Right lobe of liver (tissue), 6 donors: ENCODE results near the gene MRPL36. TPM values are rescaled to one million over a fixed set of nuclear protein-coding genes. Genes with fewer than 3 reads are reported as not detected.
A peak's percentile ranks its signal among the peaks of the same experiment; 100 is the strongest.

Source experiments
- ATAC-seq, 4 donors: fragments of 200-7000 bp; cut with Tn5 transposase; one replicate each; pipeline ENCODE4 v1.9.1; 2020; ENCODE audit warnings: mild to moderate bottlenecking in 4 of 4, moderate library complexity in 4 of 4
- DNase-seq, 3 donors: peaks; one replicate each; pipeline ENCODE4 v3.0.0-alpha.2; 2020
- H3K27ac ChIP-seq, 3 donors: fragments of 200-600 bp; one replicate each; pipeline ENCODE4 v1.8.0; 2022
- H3K27me3 ChIP-seq, 2 donors: fragments of 200-600 bp; one replicate each; pipeline ENCODE4 v1.8.0; 2022
- H3K36me3 ChIP-seq, 4 donors: fragments of 200-600 bp; sonication (generic) in 1 of 4; one replicate each; pipeline versions ENCODE4 v1.5.1 to v1.8.0; 2017 to 2022; ENCODE audit warnings: control low read depth in 1 of 4
- H3K4me1 ChIP-seq, 4 donors: fragments of 200-600 bp; sonication (generic) in 1 of 4; one replicate each; pipeline versions ENCODE4 v1.5.1 to v1.8.0; 2017 to 2022; ENCODE audit warnings: control low read depth in 1 of 4
- H3K4me3 ChIP-seq, 3 donors: fragments of 200-600 bp; one replicate each; pipeline ENCODE4 v1.8.0; 2022
- H3K9me3 ChIP-seq, 4 donors: fragments of 200-600 bp; sonication (generic) in 1 of 4; one replicate each; pipeline versions ENCODE4 v1.5.1 to v1.8.0; 2017 to 2022; ENCODE audit warnings: control low read depth in 1 of 4
- POLR2A ChIP-seq: fragments of 450-650 bp; IDR thresholded peaks from one replicate; pipeline ENCODE4 v1.6.1; 2017; ENCODE audit warnings: antibody characterized with exemption, mild to moderate bottlenecking
- WGBS: methylation state at CpG from one replicate; pipeline ENCODE4 v1.1.6; 2018; ENCODE audit warnings: low coverage, low lambda C conversion rate; ENCODE audit not compliant: insufficient coverage; ENCODE audit errors: missing lambda C conversion rate; 5-methylcytosine and 5-hydroxymethylcytosine counted together
- intact Hi-C, 2 donors: fragments of 100-400 bp; cut with DNase I; formaldehyde crosslinking; loops; one replicate each; pipeline versions ENCODE4 v1.11.2 to v1.14.1; 2022
- total RNA-seq, 6 experiments: library from RNA; depleted of rRNA in 2 of 6; stranded (reverse); fragments of >200 nt in 2 of 6; fragmentation: NEBNext Ultra II Directional in 3 of 6; extraction: Animal tissue kit (Norgen Biotek cat#: 25700) in 3 of 6; gene quantifications; one replicate each; pipeline versions ENCODE4 v1.1.0 to v1.2.4, GENCODE V29; 2016 to 2023
- TF ChIP-seq, protein P1 (sequence below), 4 donors: fragments of 200-600 bp in 3 of 4; fragments of 450-650 bp in 1 of 4; IDR thresholded peaks; one replicate each; pipeline versions ENCODE4 v1.5.1 to v1.8.0; 2016 to 2022; ENCODE audit warnings: antibody characterized with exemption in 4 of 4, mild to moderate bottlenecking in 2 of 4
- donor health status: DM: no; HTN: yes; CAD: no.
- donor health status: DM: no; HTN: no; CAD: no.
- donor health status: DM: no; HTN: no; CAD: no.
- donor health status: DM: no; HTN: yes; CAD: no.
- donor health status: DM: no; HTN: yes; CAD: no.

Gene MRPL36
- total RNA-seq, 6 experiments from 2014 or later = 30.7 to 40.0 (median 35.5) TPM

DNA sequence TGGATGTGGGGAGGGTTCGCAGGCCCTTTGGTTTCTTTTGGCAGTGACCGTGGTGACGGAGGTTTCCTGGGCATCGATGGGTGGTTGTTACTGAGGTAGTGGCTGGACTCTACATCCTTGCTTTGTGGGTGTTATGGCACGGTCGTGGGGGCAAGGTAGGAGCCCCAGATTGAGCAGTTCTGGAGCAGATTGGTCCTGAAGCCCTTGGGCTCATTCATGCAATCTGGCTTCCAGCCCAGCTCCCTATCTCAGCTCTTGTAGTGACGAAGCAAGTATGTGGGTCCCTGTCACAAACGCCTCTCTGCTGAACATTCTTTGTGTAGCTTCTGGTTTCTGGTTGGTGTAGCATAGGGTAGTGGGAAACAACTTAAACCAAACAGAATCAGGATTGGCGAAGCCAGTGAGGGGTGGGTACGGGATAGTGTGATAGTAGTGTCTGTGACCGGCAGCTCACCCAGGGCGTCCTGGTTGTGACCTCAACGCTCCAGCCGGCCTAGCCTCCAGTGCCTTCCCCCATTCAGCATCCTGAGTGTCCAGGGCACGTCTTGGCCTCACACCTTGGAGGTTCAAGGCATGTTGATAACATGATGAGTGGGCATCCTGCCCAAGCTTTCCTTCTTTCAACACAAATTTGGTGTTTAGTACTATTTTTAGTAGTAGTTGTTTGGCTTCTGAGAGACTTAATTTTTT is 4.5 kb upstream of the MRPL36 start:
- ATAC-seq (no peak), DNase-seq (no peak)
- Histone ChIP-seq H3K9me3 (no peaks in the 10 kb centered on the region), H3K27ac (no peak overlapping the region), H3K27me3 (no peaks in the 10 kb centered on the region), H3K36me3 (peaks cover 0 to 56% (median 24%) of the 10 kb centered on the region in 4 donors), H3K4me3 (no peak overlapping the region), H3K4me1 (peaks cover 0 to 8% (median 3%) of the 10 kb centered on the region in 4 donors)
- WGBS = 100% methylated on average over 3 of the region's 15 CpGs
- intact Hi-C loops = no loop called here
- TF ChIP-seq POLR2A = no peak
- TF ChIP-seq, protein P1, sequence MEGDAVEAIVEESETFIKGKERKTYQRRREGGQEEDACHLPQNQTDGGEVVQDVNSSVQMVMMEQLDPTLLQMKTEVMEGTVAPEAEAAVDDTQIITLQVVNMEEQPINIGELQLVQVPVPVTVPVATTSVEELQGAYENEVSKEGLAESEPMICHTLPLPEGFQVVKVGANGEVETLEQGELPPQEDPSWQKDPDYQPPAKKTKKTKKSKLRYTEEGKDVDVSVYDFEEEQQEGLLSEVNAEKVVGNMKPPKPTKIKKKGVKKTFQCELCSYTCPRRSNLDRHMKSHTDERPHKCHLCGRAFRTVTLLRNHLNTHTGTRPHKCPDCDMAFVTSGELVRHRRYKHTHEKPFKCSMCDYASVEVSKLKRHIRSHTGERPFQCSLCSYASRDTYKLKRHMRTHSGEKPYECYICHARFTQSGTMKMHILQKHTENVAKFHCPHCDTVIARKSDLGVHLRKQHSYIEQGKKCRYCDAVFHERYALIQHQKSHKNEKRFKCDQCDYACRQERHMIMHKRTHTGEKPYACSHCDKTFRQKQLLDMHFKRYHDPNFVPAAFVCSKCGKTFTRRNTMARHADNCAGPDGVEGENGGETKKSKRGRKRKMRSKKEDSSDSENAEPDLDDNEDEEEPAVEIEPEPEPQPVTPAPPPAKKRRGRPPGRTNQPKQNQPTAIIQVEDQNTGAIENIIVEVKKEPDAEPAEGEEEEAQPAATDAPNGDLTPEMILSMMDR (IDR thresholded peaks at IDR 0.05) = no peak

DNA sequence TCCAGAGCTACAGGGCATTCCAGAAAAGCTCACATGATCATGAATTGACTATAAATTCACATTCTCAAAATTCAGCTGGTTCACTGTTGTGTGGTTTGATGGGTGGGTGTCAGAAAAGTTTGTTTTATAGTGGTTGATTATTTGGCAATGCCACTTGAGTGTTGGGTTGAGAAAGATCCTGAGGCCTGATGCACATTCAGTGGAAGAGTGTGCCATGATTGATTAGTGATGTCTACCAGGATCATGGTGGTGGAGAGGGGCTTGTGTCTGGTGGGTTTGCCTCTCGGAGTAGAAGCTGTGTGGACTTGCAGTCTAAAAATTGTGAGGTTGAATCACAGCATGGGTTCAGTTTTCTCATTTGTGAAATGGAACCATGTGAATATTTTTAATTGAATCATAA is 3.6 kb upstream of the MRPL36 start:
- no CpG with 5 or more reads among the region's 1 CpG for WGBS
- DNase-seq (no peak), ATAC-seq (no peak)
- peaks cover 0 to 14% (median 6%) of the 10 kb centered on the region in 4 donors for H3K4me1 ChIP-seq
- peaks cover 0 to 54% (median 23%) of the 10 kb centered on the region in 4 donors for H3K36me3 ChIP-seq
- H3K27ac ChIP-seq = no peak overlapping the region
- H3K4me3 ChIP-seq = no peak overlapping the region
- H3K27me3 ChIP-seq = no peaks in the 10 kb centered on the region
- no peaks in the 10 kb centered on the region for H3K9me3 ChIP-seq
- TF ChIP-seq, protein P1 (IDR thresholded peaks at IDR 0.05) = no peak
- no peak for TF ChIP-seq POLR2A
- intact Hi-C loops = no loop called here

DNA sequence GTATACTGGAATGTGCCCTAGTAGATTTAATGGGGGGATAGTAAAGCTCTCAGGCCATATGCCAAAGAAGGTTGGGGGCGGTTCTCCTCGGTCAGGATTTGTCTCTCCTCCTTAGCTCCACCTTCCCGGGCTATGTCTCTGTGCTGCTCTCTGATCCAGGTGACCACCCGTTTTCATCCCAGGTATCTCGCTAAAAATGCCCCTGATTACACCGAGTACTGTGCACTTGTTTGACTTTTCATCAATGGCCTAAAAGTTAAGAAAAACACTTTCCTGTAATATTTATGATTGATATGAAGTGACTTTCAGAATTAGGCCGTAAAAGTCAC is 2.3 kb upstream of the MRPL36 start:
- Histone ChIP-seq H3K27me3 (no peaks in the 10 kb centered on the region), H3K4me3 (peak overlapping the region; percentile 95 to 98 (median 97)), H3K4me1 (peaks cover 0 to 14% (median 6%) of the 10 kb centered on the region in 4 donors), H3K9me3 (no peaks in the 10 kb centered on the region), H3K36me3 (peaks cover 0 to 60% (median 22%) of the 10 kb centered on the region in 4 donors), H3K27ac (peak overlapping the region in 2 of 3 donors; percentile 71 to 83)
- TF ChIP-seq, protein P1 (IDR thresholded peaks at IDR 0.05) = no peak
- TF ChIP-seq POLR2A = no peak
- ATAC-seq (no peak), DNase-seq (no peak)
- intact Hi-C loops = no loop called here
- 8% methylated on average over 6 of the region's 7 CpGs for whole genome bisulfite sequencing

DNA sequence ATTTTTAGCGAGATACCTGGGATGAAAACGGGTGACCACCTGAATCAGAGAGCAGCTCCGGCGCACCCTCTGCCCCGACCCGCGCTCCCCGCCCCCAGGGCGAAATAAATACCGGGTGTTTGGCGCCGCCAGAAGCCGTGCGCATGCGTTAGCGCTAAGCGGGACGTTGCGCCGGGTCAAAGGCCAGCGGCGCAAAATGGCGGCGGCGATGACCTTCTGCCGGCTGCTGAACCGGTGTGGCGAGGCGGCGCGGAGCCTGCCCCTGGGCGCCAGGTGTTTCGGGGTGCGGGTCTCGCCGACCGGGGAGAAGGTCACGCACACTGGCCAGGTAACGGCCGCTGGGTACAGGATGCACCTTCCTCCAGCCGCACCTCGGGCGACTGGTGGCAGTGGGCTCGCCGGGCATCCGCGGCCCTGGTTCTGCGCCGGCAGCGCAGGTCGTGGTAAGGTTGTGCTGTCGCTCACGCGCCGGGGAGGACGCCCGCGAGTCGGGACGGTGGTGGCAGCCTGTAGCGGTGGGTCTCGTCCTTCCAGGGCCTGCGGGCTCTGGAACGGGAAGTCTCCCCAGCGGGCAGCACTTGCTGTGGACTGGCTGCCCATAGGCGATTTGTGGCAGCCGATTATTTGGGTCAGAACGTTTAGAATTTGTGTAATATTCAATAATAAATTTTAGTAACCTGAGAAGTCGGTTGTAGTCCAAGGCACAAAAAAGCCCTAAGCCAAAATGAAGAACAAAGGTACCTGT is 1.8 kb upstream of the MRPL36 start, which contains the start of gene NDUFS6:
NDUFS6 (plus strand) TSS at position 186 of the 745 bp plus-strand sequence; CDS start at position 197, 11 bp downstream.
- peak within 1 kb of the TSS; percentile 61 to 83 (median 71) for H3K27ac ChIP-seq

More for the DNA sequence above, 1.8 kb upstream of the MRPL36 start, which contains the start of gene NDUFS6:
- intact Hi-C loops = no loop called here
- H3K27me3 ChIP-seq = no peaks in the 10 kb centered on the region
- H3K4me1 ChIP-seq = peaks cover 0 to 14% (median 6%) of the 10 kb centered on the region in 4 donors
- H3K9me3 ChIP-seq = no peaks in the 10 kb centered on the region
- peak; percentile 86 to 88 (median 87) for DNase-seq
- ATAC-seq = peak; percentile 70 to 82 (median 74)
- peak within 1 kb of the TSS; percentile 95 to 98 (median 97) for H3K4me3 ChIP-seq
- H3K36me3 ChIP-seq = peaks cover 0 to 55% (median 19%) of the 10 kb centered on the region in 4 donors
- no peak for TF ChIP-seq POLR2A
- TF ChIP-seq, protein P1 (IDR thresholded peaks at IDR 0.05) = no peak
- 0% methylated on average over 7 of the region's 69 CpGs for WGBS
